ENCODE results near the gene QRFPR. TPM values are rescaled to one million over a fixed set of nuclear protein-coding genes. Genes with fewer than 3 reads are reported as not detected.

QRFPR gene
- total RNA-seq, 1 donor from 2014 or later = 1.4 TPM

DNA sequence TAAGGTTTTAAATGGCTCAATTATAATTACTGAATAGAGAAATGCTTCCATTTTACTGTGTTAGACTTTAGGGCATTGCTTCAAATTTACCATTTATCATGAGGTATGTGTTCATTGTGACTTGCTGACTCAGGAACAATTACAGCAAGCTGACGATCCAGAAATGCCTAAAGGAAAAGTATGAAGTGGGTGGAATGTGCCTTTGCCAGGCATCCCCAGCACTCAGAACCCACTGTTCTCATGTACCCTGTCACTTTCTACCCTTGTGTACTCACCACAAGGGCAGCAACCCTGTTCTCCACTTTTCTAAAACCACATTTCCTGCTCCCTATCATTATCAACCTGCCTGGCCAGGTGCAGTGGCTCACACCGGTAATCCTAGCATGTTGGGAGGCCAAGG is 41.5 kb downstream of the QRFPR start:
- no peaks in the 10 kb centered on the region for H3K9me3 Mint-ChIP-seq
- no peak overlapping the region for H3K27ac Mint-ChIP-seq
- no peak for TF ChIP-seq CTCF (conservative IDR thresholded peaks at IDR 0.05)
- H3K4me3 Mint-ChIP-seq = no peak overlapping the region
- no peak for DNase-seq (ENCODE audit: extremely low spot score, unreplicated experiment)
- H3K36me3 Mint-ChIP-seq = no peaks in the 10 kb centered on the region
- H3K4me1 Mint-ChIP-seq (ENCODE audit: unreplicated experiment) = no peaks in the 10 kb centered on the region
- no peaks in the 10 kb centered on the region for H3K27me3 Mint-ChIP-seq

DNA sequence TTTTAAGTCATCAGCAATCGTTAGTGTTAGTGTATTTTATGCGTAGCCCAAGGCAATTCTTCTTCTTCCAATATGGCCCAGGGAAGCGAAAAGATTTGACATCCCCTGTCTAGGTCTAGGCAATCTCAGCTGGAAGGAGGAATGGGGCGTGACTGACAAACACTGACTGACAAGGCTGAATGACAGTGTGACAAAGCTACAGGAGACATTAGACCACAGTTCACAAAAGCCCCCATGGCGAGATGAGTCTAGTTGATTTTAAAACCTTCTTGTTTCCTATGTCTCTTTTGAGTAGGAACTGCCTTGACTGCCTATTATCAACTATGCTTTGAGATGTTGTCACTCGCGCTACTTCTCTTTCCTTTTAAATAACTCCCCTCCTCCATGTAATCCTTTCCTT is 42.3 kb downstream of the QRFPR start:
- Mint-ChIP-seq H3K27ac (no peak overlapping the region), H3K27me3 (no peaks in the 10 kb centered on the region), H3K4me3 (no peak overlapping the region), H3K4me1 (ENCODE audit: unreplicated experiment) (no peaks in the 10 kb centered on the region), H3K9me3 (no peaks in the 10 kb centered on the region), H3K36me3 (no peaks in the 10 kb centered on the region)
- TF ChIP-seq CTCF (conservative IDR thresholded peaks at IDR 0.05) = no peak
- no peak for DNase-seq (ENCODE audit: extremely low spot score, unreplicated experiment)

DNA sequence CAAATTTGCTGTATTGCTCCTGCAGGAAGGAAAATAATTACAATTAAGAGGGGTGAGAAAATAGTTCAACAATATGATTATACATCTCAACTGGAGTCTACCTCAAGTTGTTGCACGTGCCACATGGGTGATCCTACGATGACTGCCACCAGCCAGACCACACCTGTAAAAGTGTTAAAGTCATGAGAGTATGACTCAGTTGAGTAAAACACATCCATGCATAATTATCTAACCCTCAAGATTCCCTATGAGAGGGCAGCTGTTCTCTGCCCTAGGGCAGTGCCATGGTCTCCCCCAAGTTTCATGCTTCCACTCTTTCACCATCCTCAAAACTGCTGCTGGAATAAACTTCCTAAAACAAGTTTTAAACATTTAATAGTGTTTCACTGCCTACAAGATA is 44.1 kb downstream of the QRFPR start:
- no peak for TF ChIP-seq CTCF (conservative IDR thresholded peaks at IDR 0.05)
- H3K9me3 Mint-ChIP-seq = no peaks in the 10 kb centered on the region
- no peaks in the 10 kb centered on the region for H3K4me1 Mint-ChIP-seq (ENCODE audit: unreplicated experiment)
- no peaks in the 10 kb centered on the region for H3K27me3 Mint-ChIP-seq
- no peak overlapping the region for H3K4me3 Mint-ChIP-seq
- no peaks in the 10 kb centered on the region for H3K36me3 Mint-ChIP-seq
- no peak for DNase-seq (ENCODE audit: extremely low spot score, unreplicated experiment)
- H3K27ac Mint-ChIP-seq = no peak overlapping the region

DNA sequence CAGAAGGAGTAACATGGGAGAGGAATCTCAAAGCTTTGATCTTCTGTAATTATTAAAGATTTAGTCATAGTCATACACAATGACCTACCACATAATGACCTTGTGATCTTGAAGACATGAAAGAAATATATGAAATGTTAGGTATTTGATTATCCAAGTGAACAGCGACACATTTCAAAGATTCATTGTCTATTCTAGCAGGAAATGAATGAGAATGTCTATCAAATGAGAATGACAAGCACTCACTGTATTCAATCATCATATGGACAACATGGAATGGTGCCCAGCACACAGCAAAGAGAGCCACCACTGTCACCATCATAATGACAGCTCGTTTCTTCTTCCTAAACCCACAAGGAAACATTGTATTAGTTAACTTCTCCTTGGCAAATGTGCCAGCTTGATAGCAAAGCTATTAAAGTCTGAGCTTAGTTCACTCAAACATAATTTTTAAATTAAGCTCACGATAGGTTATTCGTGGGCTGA is 50.6 kb downstream of the QRFPR start:
- Mint-ChIP-seq H3K36me3 (no peaks in the 10 kb centered on the region), H3K9me3 (no peaks in the 10 kb centered on the region), H3K27me3 (peaks cover 8% of the 10 kb centered on the region), H3K4me3 (no peak overlapping the region), H3K4me1 (ENCODE audit: unreplicated experiment) (peaks cover 4% of the 10 kb centered on the region), H3K27ac (no peak overlapping the region)
- no peak for DNase-seq (ENCODE audit: extremely low spot score, unreplicated experiment)
- TF ChIP-seq CTCF (conservative IDR thresholded peaks at IDR 0.05) = no peak

DNA sequence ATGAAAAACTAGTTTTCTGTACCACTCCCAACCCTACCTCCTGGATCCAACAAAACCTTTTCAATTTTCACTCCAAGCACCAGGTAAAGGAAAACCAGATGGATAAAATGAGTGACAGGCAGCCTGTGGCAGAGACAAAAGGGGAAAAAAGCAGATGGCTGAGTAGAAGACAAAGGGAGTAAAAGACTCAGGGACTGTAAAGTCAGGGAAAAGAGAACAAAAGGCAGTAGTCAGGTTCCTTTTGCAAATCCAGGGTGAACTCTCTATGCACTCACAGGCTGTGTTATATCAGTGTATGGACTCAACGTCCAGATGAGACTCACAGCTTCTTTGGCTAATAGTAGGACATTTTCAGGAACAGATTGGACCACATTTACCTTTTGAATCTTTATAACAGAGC is 54.2 kb downstream of the QRFPR start:
- no peaks in the 10 kb centered on the region for H3K9me3 Mint-ChIP-seq
- no peak overlapping the region for H3K4me3 Mint-ChIP-seq
- peaks cover 4% of the 10 kb centered on the region for H3K4me1 Mint-ChIP-seq (ENCODE audit: unreplicated experiment)
- peaks cover 14% of the 10 kb centered on the region for H3K27me3 Mint-ChIP-seq
- no peaks in the 10 kb centered on the region for H3K36me3 Mint-ChIP-seq
- DNase-seq (ENCODE audit: extremely low spot score, unreplicated experiment) = no peak
- no peak for TF ChIP-seq CTCF (conservative IDR thresholded peaks at IDR 0.05)
- H3K27ac Mint-ChIP-seq = no peak overlapping the region

GRCh38 chr4:121324331-121324730 is 56.5 kb downstream of the QRFPR start:
- Mint-ChIP-seq H3K4me3 (no peak overlapping the region), H3K4me1 (ENCODE audit: unreplicated experiment) (peaks cover 4% of the 10 kb centered on the region), H3K27me3 (peaks cover 11% of the 10 kb centered on the region), H3K27ac (no peak overlapping the region), H3K36me3 (no peaks in the 10 kb centered on the region), H3K9me3 (no peaks in the 10 kb centered on the region)
- no peak for DNase-seq (ENCODE audit: extremely low spot score, unreplicated experiment)
- peak; percentile 54 for TF ChIP-seq CTCF (conservative IDR thresholded peaks at IDR 0.05)
